Mesenchymal stem cell (in vitro differentiated cells and primary cell): ENCODE data around the gene MMP21.

ENCODE experiments used
- DNase-seq: peaks from one replicate; pipeline ENCODE4 v3.0.0-alpha.2; 2013
- H2AFZ ChIP-seq: one replicate; pipeline ENCODE4 v1.6.1; 2013; ENCODE audit warnings: low read depth, mild to moderate bottlenecking, control low read depth, inconsistent platforms, low read length, moderate library complexity
- H2AK5ac ChIP-seq: 2 replicates; pipeline ENCODE4 v1.6.1; 2013; ENCODE audit warnings: low read length, moderate library complexity, mild to moderate bottlenecking, inconsistent platforms; ENCODE audit not compliant: severe bottlenecking
- H2BK120ac ChIP-seq: one replicate; pipeline ENCODE4 v1.6.1; 2013; ENCODE audit warnings: low read depth, mild to moderate bottlenecking, inconsistent platforms, low read length, moderate library complexity
- H2BK12ac ChIP-seq, 2 experiments: one replicate each; pipeline ENCODE4 v1.6.1; 2013; ENCODE audit warnings: inconsistent platforms in 2 of 2, low read length in 2 of 2, mild to moderate bottlenecking in 2 of 2, moderate library complexity in 2 of 2, control low read depth in 1 of 2
- H2BK15ac ChIP-seq: one replicate; pipeline ENCODE4 v1.6.1; 2013; ENCODE audit warnings: mild to moderate bottlenecking, low read depth, inconsistent platforms; ENCODE audit not compliant: poor library complexity, severe bottlenecking
- H2BK5ac ChIP-seq: 2 replicates; pipeline ENCODE4 v1.6.1; 2013; ENCODE audit warnings: low read depth, mild to moderate bottlenecking, low read length, control low read depth, inconsistent platforms; ENCODE audit not compliant: poor library complexity, severe bottlenecking
- H3K14ac ChIP-seq, 2 experiments: one replicate each; pipeline ENCODE4 v1.6.1; 2013; ENCODE audit warnings: inconsistent platforms in 2 of 2, low read length in 2 of 2, control low read depth in 1 of 2, mild to moderate bottlenecking in 1 of 2, moderate library complexity in 1 of 2
- H3K18ac ChIP-seq, 2 experiments: one replicate each; pipeline ENCODE4 v1.6.1; 2013; ENCODE audit warnings: inconsistent platforms in 2 of 2, low read length in 2 of 2, control low read depth in 1 of 2, low read depth in 1 of 2, mild to moderate bottlenecking in 1 of 2
- H3K23ac ChIP-seq, 2 experiments: one replicate each; pipeline ENCODE4 v1.6.1; 2013; ENCODE audit warnings: inconsistent platforms in 2 of 2, low read length in 2 of 2, mild to moderate bottlenecking in 2 of 2, moderate library complexity in 2 of 2, control low read depth in 1 of 2
- H3K27ac ChIP-seq: 2 replicates; pipeline ENCODE4 v1.5.1; 2013; ENCODE audit warnings: mild to moderate bottlenecking, moderate library complexity, low read length, control low read depth, inconsistent platforms; ENCODE audit not compliant: poor library complexity, severe bottlenecking
- H3K27me3 ChIP-seq, 2 experiments: 2 replicates each; pipeline versions ENCODE4 v1.6.1 to v1.7.0; 2013; ENCODE audit warnings: low read length in 2 of 2, mild to moderate bottlenecking in 2 of 2, moderate library complexity in 2 of 2, control low read depth in 1 of 2, inconsistent platforms in 1 of 2; ENCODE audit not compliant: control insufficient read depth in 1 of 2, insufficient read depth in 1 of 2
- H3K36me3 ChIP-seq, 2 experiments: 2 replicates each; pipeline versions ENCODE4 v1.6.1 to v1.7.0; 2013; ENCODE audit warnings: low read length in 2 of 2, control low read depth in 1 of 2, inconsistent platforms in 1 of 2, low read depth in 1 of 2, mild to moderate bottlenecking in 1 of 2; ENCODE audit not compliant: insufficient read depth in 2 of 2, control insufficient read depth in 1 of 2
- H3K4ac ChIP-seq, 2 experiments: one replicate each; pipeline ENCODE4 v1.6.1; 2013; ENCODE audit warnings: inconsistent platforms in 2 of 2, low read length in 2 of 2, mild to moderate bottlenecking in 2 of 2, moderate library complexity in 2 of 2, control low read depth in 1 of 2, low read depth in 1 of 2
- H3K4me1 ChIP-seq: 2 replicates; pipeline ENCODE4 v1.6.1; 2013; ENCODE audit warnings: low read depth, low read length, control low read depth; ENCODE audit not compliant: control insufficient read depth, insufficient read depth
- H3K4me2 ChIP-seq: 2 replicates; pipeline ENCODE4 v1.6.1; 2013; ENCODE audit warnings: low read length, mild to moderate bottlenecking, inconsistent platforms; ENCODE audit not compliant: poor library complexity, severe bottlenecking
- H3K4me3 ChIP-seq, 2 experiments: 2 replicates each; pipeline versions ENCODE4 v1.5.1 to v1.7.0; 2013; ENCODE audit warnings: low read length in 2 of 2, mild to moderate bottlenecking in 2 of 2, control low read depth in 1 of 2, low read depth in 1 of 2; ENCODE audit not compliant: insufficient read depth in 1 of 2
- H3K79me1 ChIP-seq: replicated peaks from 2 replicates; pipeline ENCODE4 v1.6.1; 2013; ENCODE audit warnings: mild to moderate bottlenecking, control low read depth, low read length, inconsistent platforms; ENCODE audit not compliant: poor library complexity, severe bottlenecking
- H3K9ac ChIP-seq: 2 replicates; pipeline ENCODE4 v1.7.0; 2013; ENCODE audit warnings: mild to moderate bottlenecking, low read length, moderate library complexity
- H3K9me3 ChIP-seq: 2 replicates; pipeline ENCODE4 v1.7.0; 2013; ENCODE audit warnings: mild to moderate bottlenecking, low read length; ENCODE audit not compliant: control insufficient read depth
- H4K8ac ChIP-seq: one replicate; pipeline ENCODE4 v1.6.1; 2013; ENCODE audit warnings: inconsistent platforms, mild to moderate bottlenecking, low read length, moderate library complexity
- H4K91ac ChIP-seq: one replicate; pipeline ENCODE4 v1.6.1; 2013; ENCODE audit warnings: mild to moderate bottlenecking, low read length, inconsistent platforms
- WGBS: methylation state at CpG from one replicate; pipeline ENCODE4 v1.1.7; 2013; ENCODE audit warnings: mixed read lengths; 5-methylcytosine and 5-hydroxymethylcytosine counted together

The MMP21 gene

GRCh38 chr10:125802739-125803138, 27.1 kb upstream of the MMP21 start:
- no peak overlapping the region for H2BK12ac ChIP-seq
- no peak overlapping the region for H2BK15ac ChIP-seq
- H4K8ac ChIP-seq: no peak overlapping the region
- H3K79me1 ChIP-seq: no peaks in the 10 kb centered on the region
- H4K91ac ChIP-seq: no peak overlapping the region
- no peaks in the 10 kb centered on the region for H3K9me3 ChIP-seq
- no peak overlapping the region for H3K4ac ChIP-seq
- no peak overlapping the region for H3K18ac ChIP-seq
- no peak overlapping the region for H3K14ac ChIP-seq
- 97% methylated on average over 7 of the region's 7 CpGs for WGBS
- peaks cover 32 to 95% of the 10 kb centered on the region in 2 experiments for H3K36me3 ChIP-seq
- H2AFZ ChIP-seq: no peak overlapping the region
- H3K23ac ChIP-seq: no peak overlapping the region
- H3K4me2 ChIP-seq: no peak overlapping the region
- H3K27me3 ChIP-seq: no peaks in the 10 kb centered on the region
- no peak overlapping the region for H2BK120ac ChIP-seq
- H3K27ac ChIP-seq: no peak overlapping the region
- no peak overlapping the region for H2BK5ac ChIP-seq
- no peak overlapping the region for H3K4me3 ChIP-seq
- no peak overlapping the region for H3K9ac ChIP-seq
- H2AK5ac ChIP-seq: no peak overlapping the region
- peaks cover 20% of the 10 kb centered on the region for H3K4me1 ChIP-seq
- no peak for DNase-seq

GRCh38 chr10:125802131-125802530, 26.5 kb upstream of the MMP21 start:
- Histone ChIP-seq H3K23ac (no peak overlapping the region), H4K91ac (no peak overlapping the region), H2BK120ac (no peak overlapping the region), H3K27me3 (no peaks in the 10 kb centered on the region), H4K8ac (no peak overlapping the region), H3K4me3 (no peak overlapping the region), H2AFZ (no peak overlapping the region), H2BK12ac (no peak overlapping the region), H3K4ac (no peak overlapping the region), H3K4me1 (peaks cover 23% of the 10 kb centered on the region), H3K36me3 (peaks cover 35 to 95% of the 10 kb centered on the region in 2 experiments), H3K79me1 (no peaks in the 10 kb centered on the region), H3K18ac (no peak overlapping the region), H2AK5ac (no peak overlapping the region), H2BK5ac (no peak overlapping the region), H3K9ac (no peak overlapping the region), H3K9me3 (no peaks in the 10 kb centered on the region), H3K4me2 (no peak overlapping the region), H3K14ac (no peak overlapping the region), H3K27ac (no peak overlapping the region), H2BK15ac (no peak overlapping the region)
- no peak for DNase-seq
- 88% methylated on average over 5 of the region's 5 CpGs for WGBS

- Histone ChIP-seq H3K4me2 (no peak overlapping the region), H3K23ac (no peak overlapping the region), H3K4ac (no peak overlapping the region), H3K18ac (no peak overlapping the region), H3K9me3 (no peaks in the 10 kb centered on the region), H3K4me1 (peaks cover 23% of the 10 kb centered on the region), H2BK12ac (no peak overlapping the region), H4K8ac (no peak overlapping the region), H3K36me3 (peaks cover 35 to 94% of the 10 kb centered on the region in 2 experiments), H3K27me3 (no peaks in the 10 kb centered on the region), H3K79me1 (no peaks in the 10 kb centered on the region), H2AK5ac (no peak overlapping the region), H2BK120ac (no peak overlapping the region), H2BK5ac (no peak overlapping the region), H3K14ac (no peak overlapping the region), H2AFZ (no peak overlapping the region), H3K9ac (no peak overlapping the region), H3K4me3 (no peak overlapping the region), H3K27ac (peak overlapping the region; percentile 13), H4K91ac (no peak overlapping the region), H2BK15ac (no peak overlapping the region)
- WGBS: 93% methylated on average over 1 of the region's 1 CpG
- no peak for DNase-seq
These were observed 26.0 kb upstream of the MMP21 start for GRCh38 chr10:125801574-125801973.

- Histone ChIP-seq H2AFZ (no peak overlapping the region), H4K91ac (no peak overlapping the region), H2BK15ac (no peak overlapping the region), H2BK5ac (no peak overlapping the region), H2AK5ac (no peak overlapping the region), H3K9me3 (no peaks in the 10 kb centered on the region), H4K8ac (no peak overlapping the region), H3K27me3 (no peaks in the 10 kb centered on the region), H3K4me3 (no peak overlapping the region), H3K4ac (no peak overlapping the region), H3K4me2 (no peak overlapping the region), H3K27ac (no peak overlapping the region), H2BK120ac (no peak overlapping the region), H3K23ac (no peak overlapping the region), H3K14ac (no peak overlapping the region), H3K36me3 (peaks cover 32 to 94% of the 10 kb centered on the region in 2 experiments), H3K4me1 (peaks cover 23% of the 10 kb centered on the region), H3K79me1 (peaks cover 2% of the 10 kb centered on the region), H3K18ac (no peak overlapping the region), H2BK12ac (no peak overlapping the region), H3K9ac (no peak overlapping the region)
- 91% methylated on average over 5 of the region's 8 CpGs for WGBS
- DNase-seq: no peak
These were observed 24.0 kb upstream of the MMP21 start for GRCh38 chr10:125799451-125800182.
